GM18907 (cell line): ENCODE results near the gene PDE1C.
"Not testable (repeated sequence)": the region's sequence is repeated elsewhere in the genome, so short reads cannot be mapped to it uniquely, and the experiment has no call there.

Source experiments
- ATAC-seq: cut with Tn5 transposase; IDR thresholded peaks from one replicate; pipeline ENCODE4 v1.9.1; 2021; ENCODE audit warnings: mild to moderate bottlenecking, moderate library complexity; ENCODE audit not compliant: unreplicated experiment

Gene PDE1C

DNA sequence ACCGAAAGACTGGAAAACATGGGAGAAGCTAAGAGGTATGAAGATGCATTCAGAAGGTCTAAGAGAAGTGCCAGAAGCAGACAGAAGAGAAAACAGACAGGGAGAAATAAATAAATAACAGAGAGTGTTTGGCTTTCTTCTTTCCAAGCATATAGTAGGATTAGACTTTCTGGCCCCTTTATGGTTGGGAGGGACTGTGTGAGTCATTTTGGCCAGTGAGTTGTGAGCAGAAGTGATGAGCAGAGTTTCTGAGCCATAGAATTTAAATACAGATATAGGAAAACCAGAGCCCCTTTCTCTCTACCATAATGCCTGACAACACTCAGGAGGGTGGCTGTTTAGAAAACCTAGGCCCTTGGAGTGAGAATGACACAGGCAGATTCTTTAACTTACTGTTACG lies 212.2 kb downstream of the PDE1C start:
- ATAC-seq = no peak

DNA sequence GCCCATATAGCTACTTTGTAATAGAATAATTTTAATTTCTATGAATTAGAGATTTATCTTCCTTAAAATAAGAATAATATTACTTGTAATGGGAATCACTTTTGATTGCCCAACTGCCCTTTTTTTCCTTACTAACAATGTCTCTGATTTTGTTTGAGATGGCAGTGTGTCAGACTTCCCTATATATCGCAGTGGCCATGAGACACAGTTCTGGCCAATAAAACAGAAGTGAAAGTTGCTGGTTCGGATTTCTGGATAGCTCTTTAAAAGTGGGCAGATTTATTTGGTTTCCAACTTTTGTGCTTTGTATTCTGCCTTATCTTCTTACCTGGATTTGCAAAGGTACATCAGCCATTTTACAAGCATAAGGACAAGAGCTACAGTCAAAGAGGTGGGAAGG lies 213.0 kb downstream of the PDE1C start:
- no peak for ATAC-seq

DNA sequence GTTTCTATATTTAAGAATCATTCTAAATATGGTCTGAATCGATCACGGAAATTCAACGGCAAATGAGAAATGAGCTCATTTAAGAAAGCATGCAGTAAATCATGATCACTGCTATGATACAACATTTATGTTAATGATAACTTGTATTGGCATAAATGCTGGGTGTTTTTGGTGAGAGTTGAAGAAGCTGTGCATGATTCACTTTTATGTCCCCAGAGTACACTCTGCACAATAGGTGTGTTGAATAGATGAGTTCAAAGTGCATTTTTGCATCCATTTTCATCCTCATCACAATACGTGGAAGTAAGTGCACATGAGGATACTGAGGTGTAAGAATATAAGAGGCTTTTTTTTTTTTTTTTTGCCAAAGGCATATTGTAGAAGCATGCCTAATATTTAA lies 213.9 kb downstream of the PDE1C start:
- ATAC-seq = no peak

DNA sequence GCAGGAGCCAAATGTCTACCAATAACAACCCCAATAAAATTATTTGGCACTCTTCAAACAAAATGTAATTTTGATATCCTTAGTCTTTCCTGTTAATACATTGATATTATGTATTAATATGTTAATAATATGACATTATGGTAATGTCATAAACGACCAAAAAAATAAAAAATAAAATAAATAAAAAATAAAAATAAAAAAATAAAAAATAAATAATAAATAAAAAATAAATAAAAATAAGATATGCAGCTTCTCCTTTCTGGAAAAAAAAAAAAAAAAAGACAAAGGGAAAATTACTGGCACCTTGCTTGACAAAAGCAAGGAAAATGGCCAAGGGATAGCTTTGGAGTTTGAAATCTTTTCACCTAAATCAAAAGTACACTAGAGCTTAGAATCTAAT lies 214.7 kb downstream of the PDE1C start:
- no peak for ATAC-seq

DNA sequence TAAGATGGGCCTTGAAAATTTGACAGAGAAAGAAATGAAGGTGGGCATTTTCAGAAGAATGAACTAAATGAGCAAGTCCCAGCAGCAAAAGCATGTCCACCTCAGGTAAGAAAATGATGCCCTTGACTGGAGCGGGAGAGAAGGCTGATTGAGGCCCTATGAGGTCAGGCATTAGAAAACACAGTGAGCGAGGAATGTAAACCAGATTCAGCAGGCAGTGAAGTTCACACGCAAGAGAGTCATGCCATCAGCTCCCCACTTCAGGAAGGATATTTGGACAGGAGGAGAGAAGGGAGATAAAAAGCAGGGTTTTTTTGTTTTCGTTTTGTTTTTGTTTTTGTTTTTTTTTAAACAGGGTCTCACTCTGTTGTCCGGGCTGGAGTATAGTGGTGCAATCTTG lies 216.8 kb downstream of the PDE1C start:
- ATAC-seq = no peak

DNA sequence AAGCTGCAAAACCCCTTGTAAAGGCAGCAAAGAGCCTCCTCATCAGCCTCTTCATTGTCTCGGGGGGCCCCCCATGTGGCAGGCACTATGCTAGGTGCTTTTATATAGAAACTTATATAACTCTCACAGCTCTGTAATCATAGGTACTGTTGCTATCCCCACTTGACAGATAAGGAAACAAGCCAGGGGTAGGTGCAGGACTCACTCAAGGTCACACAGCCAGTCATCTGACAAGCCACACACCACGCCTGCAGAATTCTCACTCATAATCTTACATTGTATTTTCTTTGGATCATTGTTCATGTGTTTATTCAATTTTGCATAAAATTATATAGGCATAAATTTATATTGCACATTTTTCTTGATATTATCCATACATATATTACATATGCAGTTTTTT lies 217.7 kb downstream of the PDE1C start:
- ATAC-seq = no peak

DNA sequence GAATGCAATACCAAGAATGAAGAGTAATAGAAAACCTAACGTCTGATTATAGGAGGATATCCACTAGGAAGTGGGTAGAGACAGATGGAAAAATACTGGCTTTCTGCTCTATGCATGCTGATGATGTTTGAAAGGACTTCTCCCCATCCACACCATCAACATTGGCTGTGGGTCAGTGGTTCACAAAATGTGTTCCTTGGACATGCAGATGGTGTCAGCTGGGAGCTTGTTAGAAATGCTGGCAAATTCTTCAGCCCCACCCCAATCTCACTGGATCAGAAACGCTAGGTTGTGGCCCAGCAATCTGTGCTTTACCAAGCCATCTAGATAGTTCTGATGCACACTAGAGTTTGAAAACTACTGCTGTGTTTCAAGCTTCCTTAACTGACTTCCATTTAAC lies 219.1 kb downstream of the PDE1C start:
- no peak for ATAC-seq

DNA sequence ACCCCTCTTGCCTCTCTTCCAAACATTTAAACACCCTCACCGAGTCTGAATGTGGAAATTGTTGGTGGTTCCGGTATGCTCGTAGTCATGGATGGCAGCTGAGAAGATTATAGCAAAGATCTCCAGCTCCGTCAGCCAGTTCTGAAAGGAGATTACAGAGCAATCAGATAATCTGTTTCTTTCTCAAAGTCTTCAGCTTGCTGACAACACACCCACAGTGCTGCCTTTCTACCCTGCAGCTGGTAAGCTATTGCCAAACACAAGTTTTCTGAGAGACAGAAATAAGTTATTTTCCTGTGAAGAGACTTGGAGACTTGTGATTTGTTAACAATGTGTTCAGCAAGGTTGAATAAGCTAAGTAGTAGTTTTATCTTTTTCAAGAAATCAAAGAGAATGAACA lies 219.6 kb downstream of the PDE1C start:
- no peak for ATAC-seq

DNA sequence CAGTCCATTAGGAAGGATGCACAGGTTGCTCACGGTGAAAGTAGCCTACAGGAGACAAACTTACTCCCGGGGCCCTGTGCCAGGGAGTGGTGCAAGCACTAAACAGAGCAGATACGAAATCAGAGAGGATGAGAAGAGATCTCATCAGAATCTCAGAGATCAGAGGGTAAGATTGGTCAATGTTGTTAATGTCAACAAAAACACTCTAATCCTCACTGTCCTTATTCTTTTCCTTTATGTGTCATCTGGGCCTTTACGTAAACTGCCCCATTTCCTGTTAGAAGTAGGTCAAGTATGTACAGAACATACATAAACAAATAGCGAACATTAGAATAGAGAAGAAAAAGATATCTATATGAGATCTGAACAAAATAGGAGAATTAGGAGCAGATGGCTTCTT lies 220.1 kb downstream of the PDE1C start:
- ATAC-seq = no peak

DNA sequence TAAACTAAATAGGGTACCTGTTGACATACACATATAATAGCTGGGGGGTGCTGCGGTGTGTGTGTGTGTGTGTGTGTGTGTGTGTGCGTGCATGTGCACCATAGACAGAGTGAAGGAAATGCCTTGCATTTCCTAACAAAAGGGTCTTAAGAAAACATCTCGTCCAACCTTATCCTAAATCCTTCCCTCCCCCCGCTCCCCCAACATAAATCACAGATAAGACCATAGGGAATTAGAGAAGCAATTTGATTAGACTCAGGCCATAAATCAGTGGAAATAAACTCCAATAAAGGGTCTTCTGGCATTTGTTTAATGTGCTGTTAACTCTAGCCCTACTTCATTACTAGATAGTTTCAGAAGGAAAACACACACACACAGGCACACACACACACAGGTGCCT lies 234.7 kb downstream of the PDE1C start:
- no peak for ATAC-seq

DNA sequence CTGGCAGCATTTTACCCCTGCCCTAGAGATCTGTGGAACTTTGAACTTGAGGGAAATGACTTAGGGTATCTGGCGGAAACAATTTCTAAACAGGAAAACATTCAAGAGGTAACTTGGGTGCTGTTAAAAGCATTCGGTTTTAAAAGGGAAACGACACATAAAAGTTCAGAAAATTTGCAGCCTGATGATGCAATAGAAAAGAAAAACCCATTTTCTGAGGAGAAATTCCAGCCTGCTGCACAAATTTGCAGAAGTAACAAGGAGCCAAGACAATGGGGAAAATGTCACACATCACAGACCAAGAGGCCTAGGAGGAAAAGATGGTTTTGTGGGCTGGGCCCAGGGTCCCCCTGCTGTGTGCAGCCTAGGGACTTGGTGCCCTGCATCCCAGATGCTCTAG lies 236.6 kb downstream of the PDE1C start:
- ATAC-seq = not testable (repeated sequence)

DNA sequence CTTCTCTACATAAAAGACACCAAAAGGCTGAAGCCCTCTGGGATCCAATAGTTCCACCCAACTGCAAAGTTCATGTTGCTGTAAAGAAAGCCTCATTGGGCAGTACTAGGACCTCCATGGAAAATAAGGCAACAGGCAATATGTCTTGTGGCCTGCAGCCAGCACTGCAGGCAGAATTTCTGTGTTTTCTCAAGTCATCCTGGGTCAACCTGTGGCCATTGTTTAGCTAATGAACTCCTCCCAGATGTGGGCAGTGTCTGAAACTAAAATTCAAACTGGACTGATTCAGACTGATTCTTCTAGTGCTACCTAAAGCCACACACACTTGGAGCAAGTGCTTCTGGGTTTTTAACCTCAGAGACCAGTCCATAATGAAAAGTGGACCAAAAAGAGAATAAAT lies 241.7 kb downstream of the PDE1C start:
- no peak for ATAC-seq

DNA sequence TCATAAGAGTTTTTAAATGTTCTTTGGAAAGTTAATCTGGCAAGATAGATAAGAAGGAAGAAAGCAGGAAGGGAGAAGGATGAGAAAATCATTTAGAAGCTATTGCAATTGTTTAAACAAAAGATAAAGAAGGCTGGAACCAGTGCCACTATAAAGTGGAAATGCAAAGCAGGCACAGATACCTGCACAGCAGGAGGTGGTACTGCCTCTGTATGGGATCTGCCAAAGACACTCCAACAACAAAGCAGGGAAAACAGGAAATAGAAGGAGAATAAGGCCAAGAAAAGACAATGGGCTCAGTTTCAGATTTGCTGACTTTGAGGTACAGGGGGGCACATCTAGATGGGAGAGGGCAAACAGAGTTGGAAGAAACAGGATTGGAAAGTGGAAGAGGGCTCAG lies 244.6 kb downstream of the PDE1C start:
- ATAC-seq = no peak

DNA sequence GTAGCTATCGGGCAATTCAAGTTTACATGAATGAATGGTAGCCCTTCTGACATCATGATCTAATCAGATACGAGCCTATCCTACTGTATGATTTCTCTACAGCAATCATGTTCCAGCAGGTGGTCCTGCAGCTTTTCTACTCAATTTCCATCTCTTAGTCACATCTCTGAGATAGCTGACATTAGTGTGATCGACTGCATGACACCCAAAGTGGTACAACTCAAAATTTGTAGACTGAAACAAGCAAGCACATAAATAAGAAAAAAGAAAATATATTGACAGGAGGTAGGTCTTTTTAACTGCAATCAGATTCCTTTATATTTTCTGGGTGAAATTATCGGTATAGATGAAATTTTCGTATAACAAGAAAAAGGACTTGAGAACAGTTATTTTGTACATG lies 251.2 kb downstream of the PDE1C start:
- ATAC-seq = no peak

DNA sequence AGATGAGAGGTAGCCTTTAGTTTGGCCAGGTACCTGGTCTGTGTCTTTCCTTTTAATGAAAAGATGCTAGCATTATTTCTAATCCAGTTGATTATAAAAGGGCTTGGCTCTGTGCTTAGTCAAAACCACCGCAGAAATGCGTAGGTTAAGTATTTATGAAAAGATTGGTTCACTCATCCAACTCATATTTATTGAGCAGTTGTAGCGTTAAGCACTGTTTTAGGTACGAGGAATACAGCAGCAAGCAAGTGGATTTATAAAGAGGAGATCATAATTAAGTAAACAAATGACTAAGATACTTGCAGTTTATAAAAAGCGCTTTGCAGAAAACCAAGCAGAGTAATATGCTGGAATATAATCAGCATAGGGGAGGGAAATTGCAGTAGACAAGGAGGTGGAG lies 253.4 kb downstream of the PDE1C start:
- ATAC-seq = no peak

DNA sequence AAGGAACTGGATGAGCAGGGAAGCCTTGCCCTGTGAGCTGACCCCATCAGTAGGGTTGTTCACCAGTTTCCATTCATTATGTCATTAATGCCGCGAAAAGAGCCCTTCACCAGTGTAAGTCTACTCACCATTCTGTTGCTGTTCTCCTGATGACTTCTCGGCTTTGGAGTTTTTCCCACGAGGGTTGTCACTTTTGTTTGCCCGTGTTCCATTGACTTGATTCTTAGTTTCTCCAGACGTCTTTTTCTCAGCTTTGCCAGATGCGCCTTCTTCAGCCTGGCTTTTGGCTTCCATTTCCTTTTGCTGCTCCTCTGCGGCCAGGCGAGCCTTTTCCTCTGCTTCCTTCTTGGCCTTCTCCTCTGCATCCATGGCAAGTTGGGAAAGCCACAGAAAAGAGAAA lies 254.4 kb downstream of the PDE1C start:
- no peak for ATAC-seq

DNA sequence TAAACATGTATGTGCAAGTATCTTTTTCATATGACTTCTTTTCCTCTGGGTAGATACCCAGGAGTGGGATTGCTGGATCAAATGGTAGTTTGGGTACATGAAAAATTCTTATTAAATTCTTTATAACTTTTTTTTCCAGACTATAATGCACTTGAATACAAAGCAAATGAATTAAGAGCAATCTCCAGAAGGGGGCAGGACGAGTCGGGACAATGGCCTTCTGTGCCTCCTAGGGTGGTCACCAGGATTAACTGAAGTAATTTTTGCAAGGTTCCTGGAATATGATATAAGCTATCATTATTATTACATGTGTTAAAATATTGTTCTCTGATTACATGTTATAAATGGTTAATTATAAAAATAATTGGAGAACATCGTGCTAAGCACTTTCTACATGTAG lies 256.0 kb downstream of the PDE1C start:
- ATAC-seq = no peak

DNA sequence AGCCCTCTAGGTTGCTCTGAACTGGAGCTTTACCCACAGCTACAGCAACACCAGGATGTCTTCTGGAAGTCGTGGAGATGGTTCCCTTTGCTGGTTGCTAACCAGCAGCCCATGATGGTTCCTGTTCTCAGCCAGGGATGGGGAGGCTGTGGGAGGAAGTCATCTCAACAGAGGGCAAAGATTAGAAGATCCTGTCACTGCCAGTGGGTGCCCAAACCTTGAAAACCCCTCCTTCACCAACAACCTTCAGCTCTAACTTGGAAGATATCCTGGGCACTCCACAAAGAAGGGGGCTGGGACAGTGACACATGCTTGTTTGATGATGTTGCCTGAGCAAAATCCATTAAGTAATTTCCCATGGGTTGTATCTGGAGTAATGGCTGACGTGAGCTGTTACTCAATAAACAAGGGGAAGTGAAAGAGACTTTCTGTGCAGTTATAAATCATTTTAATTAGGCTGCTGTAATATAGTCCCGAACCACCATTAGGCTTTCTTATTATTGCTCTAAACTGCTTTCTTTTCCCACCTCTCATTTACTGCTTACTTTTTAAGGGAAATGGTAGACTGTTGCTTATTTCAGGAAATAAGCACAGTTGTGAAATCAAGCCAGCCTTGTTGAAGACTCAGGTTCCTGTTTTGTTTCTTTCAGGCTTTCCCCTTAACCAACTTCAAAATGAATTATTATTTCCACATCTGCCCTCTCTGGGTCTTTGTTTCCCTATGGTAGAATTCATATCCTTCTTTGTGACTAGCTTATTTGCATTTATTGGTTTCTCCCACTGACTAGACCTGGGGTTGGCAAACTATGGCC lies 258.4 kb downstream of the PDE1C start:
- peak; percentile 91 for ATAC-seq

DNA sequence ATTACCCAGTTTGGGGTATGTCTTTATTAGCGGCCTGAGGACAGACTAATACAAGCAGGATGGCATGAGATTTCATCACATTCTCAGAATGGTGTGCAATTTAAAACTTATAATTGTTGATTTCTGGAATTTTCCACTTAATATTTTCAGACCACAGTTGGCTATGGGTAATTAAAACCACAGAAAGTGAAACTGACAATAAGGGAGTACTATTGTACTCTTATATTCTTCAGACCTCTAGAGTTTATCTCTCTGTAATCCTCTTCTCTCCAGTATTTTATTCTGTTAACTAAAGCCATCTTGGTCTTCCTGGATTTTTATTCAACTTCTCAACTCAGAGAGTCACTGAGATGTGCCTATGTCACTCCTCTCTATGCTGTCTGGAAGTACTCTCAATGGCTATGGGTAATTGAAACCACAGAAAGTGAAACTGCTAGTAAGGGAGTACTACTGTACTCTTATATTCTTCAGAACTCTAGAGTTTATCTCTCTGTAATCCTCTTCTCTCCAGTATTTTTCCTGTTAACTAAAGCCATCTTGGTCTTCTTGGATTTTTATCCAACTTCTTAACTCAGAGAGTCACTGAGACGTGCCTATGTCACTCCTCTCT lies 264.9 kb downstream of the PDE1C start:
- peak; percentile 88 for ATAC-seq

DNA sequence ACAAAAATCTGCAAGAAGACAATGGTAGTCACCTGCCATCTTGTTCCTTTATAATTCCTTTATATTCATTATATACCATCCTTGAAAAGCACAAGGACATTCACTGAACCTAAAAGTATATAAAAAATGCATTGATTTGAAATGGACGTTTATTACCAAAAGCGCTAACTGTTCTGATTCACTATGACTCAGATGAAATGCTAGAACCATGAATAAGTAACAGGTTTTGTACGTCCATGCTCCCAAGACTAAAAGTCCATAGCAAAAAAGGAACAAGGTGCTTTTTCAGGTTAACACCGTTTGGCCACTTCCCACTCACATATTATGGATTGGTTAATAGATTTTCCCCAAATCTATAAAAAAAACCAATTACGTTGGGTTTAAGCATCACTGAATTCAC lies 273.8 kb downstream of the PDE1C start:
- ATAC-seq = no peak

DNA sequence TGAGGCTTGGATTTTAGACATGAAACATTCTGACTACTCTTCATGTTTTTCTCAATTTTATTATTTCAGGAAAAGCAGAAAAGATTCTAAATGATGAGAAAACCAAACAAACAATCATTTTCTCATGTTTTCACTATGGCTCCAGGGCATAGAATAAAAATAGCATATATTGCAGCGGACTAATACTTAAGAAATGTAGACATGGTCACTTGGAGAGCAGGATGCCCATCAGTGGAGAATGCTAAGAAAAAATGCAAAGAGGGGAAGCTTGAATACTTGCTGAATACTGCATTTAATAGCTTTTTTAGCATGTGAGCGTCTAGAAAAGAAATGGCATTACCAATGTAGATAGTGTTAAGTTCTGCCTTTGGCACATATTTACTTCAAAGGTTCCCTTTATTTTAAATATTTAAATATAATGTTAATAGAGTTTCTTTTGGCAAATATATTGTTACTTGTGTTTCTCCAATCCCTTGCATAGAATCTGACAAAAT lies 275.3 kb downstream of the PDE1C start:
- ATAC-seq = no peak

DNA sequence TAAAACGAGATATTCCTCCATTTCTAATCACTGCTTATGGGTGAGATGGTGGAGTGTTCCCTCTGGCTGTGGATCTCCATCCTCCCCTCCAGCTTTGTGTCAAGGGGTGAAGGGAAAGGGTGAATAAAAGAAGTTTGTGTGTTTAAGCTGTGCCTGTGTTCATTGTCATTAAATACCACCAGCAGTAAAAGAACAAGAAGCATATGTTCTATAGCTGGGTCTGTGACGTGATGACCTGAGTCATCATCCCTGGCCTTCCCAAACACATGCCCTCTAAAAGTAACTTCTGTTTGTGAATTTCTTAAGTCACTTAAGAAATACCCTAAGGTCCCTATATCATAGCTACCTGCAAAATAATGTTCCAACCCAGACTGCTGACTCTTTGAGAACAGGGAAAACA lies 278.3 kb downstream of the PDE1C start:
- no peak for ATAC-seq
